Smooth muscle cell (in vitro differentiated cells): Measurements from ENCODE around the gene GATA1. TPM values are rescaled to one million over a fixed set of nuclear protein-coding genes. Genes with fewer than 3 reads are reported as not detected.
A peak's percentile ranks its signal among the peaks of the same experiment; 100 is the strongest.

Experiments
- DNase-seq: peaks from one replicate; lab custom pipeline; 2025; ENCODE audit not compliant: unreplicated experiment; lab: John Stamatoyannopoulos, UW
- H2AFZ ChIP-seq: fragments of 200-600 bp; sonication (generic); 2 replicates; pipeline ENCODE4 v1.6.0; 2016; ENCODE audit warnings: antibody characterized with exemption, low read depth, mild to moderate bottlenecking
- H3F3A ChIP-seq: fragments of 200-600 bp; sonication (generic); 2 replicates; pipeline ENCODE4 v1.6.0; 2017; ENCODE audit warnings: antibody characterized with exemption, low read depth
- H3K27ac ChIP-seq: fragments of 200-600 bp; sonication (generic); 2 replicates; pipeline ENCODE4 v1.5.1; 2016; ENCODE audit warnings: low read depth, mild to moderate bottlenecking
- H3K27me3 ChIP-seq: fragments of 200-600 bp; sonication (generic); 2 replicates; pipeline ENCODE4 v1.6.1; 2016; ENCODE audit warnings: low read depth, mild to moderate bottlenecking
- H3K36me3 ChIP-seq: fragments of 200-600 bp; sonication (generic); 2 replicates; pipeline ENCODE4 v1.5.1; 2016; ENCODE audit warnings: low read depth
- H3K4me1 ChIP-seq: fragments of 200-600 bp; sonication (generic); 2 replicates; pipeline ENCODE4 v1.5.1; 2016; ENCODE audit warnings: low read depth
- H3K4me2 ChIP-seq: fragments of 200-600 bp; sonication (generic); 2 replicates; pipeline ENCODE4 v1.6.0; 2016; ENCODE audit warnings: mild to moderate bottlenecking
- H3K4me3 ChIP-seq: fragments of 200-600 bp; sonication (generic); 2 replicates; pipeline ENCODE4 v1.5.1; 2016; ENCODE audit warnings: mild to moderate bottlenecking
- H3K79me2 ChIP-seq: fragments of 200-600 bp; sonication (generic); 2 replicates; pipeline ENCODE4 v1.6.0; 2016; ENCODE audit warnings: low read depth, mild to moderate bottlenecking
- H3K9ac ChIP-seq: fragments of 200-600 bp; sonication (generic); 2 replicates; pipeline ENCODE4 v1.6.0; 2016; ENCODE audit warnings: low read depth
- H3K9me3 ChIP-seq: fragments of 200-600 bp; sonication (generic); replicated peaks from 2 replicates; pipeline ENCODE4 v1.5.1; 2016; ENCODE audit warnings: low read depth
- H4K20me1 ChIP-seq: fragments of 200-600 bp; sonication (generic); 2 replicates; pipeline ENCODE4 v1.6.0; 2016; ENCODE audit warnings: low read depth
- WGBS: methylation state at CpG from one replicate; pipeline ENCODE4 v1.1.7; 2016; ENCODE audit warnings: low lambda C conversion rate; 5-methylcytosine and 5-hydroxymethylcytosine counted together
- polyA plus RNA-seq: library from polyadenylated mRNA; unstranded; fragments of >200 nt; fragmentation: Nextera tagmentation; extraction: Ambion mirVana; gene quantifications from 2 replicates; pipeline ENCODE4 v1.2.1, GENCODE V29; 2016
- total RNA-seq: library from RNA; depleted of rRNA; stranded (reverse); fragments of >200 nt; gene quantifications from 2 replicates; pipeline ENCODE4 v1.2.3, GENCODE V29; 2014
- TF ChIP-seq, protein P1 (sequence below): fragments of 200-600 bp; sonication (generic); IDR thresholded peaks from 2 replicates; pipeline ENCODE4 v1.5.1; 2017; ENCODE audit warnings: borderline replicate concordance, mild to moderate bottlenecking, antibody characterized with exemption; ENCODE audit not compliant: insufficient read depth, poor library complexity, severe bottlenecking

The GATA1 gene
- total and polyA plus RNA-seq, 2 experiments from 2014 or later, result not detected

DNA sequence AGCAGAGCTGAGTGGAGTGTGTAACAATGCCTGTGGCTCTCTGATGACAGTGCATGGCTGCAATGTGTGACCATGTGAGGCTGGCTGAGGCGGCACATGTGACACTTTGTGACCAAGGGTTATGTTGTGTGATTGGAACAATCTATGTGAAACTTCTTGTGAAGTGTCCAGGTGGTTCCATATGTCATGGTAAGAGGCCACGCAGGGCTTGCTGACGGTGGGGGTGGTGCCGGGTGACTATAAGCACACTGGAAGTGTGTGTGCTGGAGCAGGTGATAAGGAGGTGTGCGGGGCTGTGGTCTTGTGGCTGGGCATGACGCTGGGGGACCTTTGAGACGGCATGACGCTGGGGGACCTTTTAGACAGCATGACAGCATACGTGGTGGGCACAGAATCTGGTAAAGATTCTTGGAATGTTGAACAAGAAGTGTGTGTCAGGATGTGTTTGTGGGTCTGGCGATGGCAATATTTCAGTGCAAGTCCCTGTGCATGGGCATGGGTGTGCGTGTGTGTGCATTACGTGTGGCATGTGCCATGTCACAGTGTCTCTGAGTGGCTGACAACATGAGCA is 8.0 kb downstream of the GATA1 start:
- DNase-seq, result no peak
- H3K27me3 ChIP-seq, result no peaks in the 10 kb centered on the region
- 83% methylated on average over 12 of the region's 12 CpGs for WGBS
- TF ChIP-seq, protein P1, sequence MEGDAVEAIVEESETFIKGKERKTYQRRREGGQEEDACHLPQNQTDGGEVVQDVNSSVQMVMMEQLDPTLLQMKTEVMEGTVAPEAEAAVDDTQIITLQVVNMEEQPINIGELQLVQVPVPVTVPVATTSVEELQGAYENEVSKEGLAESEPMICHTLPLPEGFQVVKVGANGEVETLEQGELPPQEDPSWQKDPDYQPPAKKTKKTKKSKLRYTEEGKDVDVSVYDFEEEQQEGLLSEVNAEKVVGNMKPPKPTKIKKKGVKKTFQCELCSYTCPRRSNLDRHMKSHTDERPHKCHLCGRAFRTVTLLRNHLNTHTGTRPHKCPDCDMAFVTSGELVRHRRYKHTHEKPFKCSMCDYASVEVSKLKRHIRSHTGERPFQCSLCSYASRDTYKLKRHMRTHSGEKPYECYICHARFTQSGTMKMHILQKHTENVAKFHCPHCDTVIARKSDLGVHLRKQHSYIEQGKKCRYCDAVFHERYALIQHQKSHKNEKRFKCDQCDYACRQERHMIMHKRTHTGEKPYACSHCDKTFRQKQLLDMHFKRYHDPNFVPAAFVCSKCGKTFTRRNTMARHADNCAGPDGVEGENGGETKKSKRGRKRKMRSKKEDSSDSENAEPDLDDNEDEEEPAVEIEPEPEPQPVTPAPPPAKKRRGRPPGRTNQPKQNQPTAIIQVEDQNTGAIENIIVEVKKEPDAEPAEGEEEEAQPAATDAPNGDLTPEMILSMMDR, result no peak
- H3K4me1 ChIP-seq, result no peaks in the 10 kb centered on the region
- H3K4me2 ChIP-seq, result no peak overlapping the region
- no peaks in the 10 kb centered on the region for H3F3A ChIP-seq
- H3K36me3 ChIP-seq, result no peaks in the 10 kb centered on the region
- no peaks in the 10 kb centered on the region for H4K20me1 ChIP-seq
- H3K4me3 ChIP-seq, result no peak overlapping the region
- H3K9ac ChIP-seq, result no peak overlapping the region
- no peak overlapping the region for H3K27ac ChIP-seq
- no peaks in the 10 kb centered on the region for H3K9me3 ChIP-seq
- no peaks in the 10 kb centered on the region for H3K79me2 ChIP-seq
- no peak overlapping the region for H2AFZ ChIP-seq

DNA sequence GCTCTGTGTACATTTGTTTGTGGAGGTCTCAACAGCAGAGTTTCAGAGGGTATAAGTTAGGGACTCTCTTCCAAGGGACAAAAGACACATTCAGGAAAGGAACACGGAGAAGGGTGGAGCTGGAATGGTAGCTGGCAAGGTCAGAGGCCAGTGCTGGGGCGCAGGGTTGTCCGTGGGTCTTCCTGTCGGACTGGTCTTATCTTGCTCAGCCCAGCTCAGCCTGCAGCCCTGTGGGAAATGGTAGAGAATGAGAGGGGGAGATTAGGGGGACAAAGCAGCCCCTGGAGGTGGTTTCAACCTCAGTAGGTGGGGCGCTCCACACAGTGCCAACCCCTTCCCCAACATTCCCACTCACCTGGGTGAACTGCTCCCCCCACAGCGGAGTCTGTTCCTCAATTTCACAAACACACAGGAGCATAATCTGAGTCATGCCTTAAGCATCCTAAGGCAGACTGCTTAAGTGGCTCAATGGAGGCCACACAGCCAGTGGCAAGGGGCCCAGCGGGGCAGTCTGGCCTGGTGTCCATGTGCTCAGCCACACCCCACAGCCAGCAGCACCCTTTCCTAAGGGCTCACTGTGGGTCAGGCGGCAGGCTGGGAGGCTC is 8.6 kb downstream of the GATA1 start:
- Histone ChIP-seq H3K36me3 (no peaks in the 10 kb centered on the region), H2AFZ (no peak overlapping the region), H3K4me2 (no peak overlapping the region), H3K4me3 (no peak overlapping the region), H3K27me3 (no peaks in the 10 kb centered on the region), H3F3A (no peaks in the 10 kb centered on the region), H3K9ac (no peak overlapping the region), H3K79me2 (no peaks in the 10 kb centered on the region), H3K4me1 (no peaks in the 10 kb centered on the region), H3K27ac (no peak overlapping the region), H3K9me3 (no peaks in the 10 kb centered on the region), H4K20me1 (no peaks in the 10 kb centered on the region)
- DNase-seq, result no peak
- 44% methylated on average over 8 of the region's 8 CpGs for WGBS
- TF ChIP-seq, protein P1, result no peak

DNA sequence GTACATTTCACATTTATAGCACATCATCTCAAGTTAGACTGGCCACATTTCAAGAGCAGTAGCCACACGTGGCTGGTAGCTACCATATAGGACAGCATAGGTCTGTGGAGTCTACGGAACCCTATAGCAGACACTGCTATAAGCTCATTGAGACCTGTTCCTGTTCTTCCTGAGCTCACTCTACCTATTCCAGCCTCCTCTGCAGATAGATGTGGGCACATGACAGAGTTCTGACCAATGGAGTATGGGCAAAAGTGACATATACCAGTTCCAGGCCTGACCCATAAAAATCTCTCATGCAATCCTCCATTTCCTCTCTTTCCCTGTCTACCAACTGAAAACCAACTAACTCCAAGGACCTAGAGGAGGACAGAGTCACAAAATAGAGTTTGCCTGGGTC is 11.9 kb downstream of the GATA1 start:
- H3K9ac ChIP-seq, result no peak overlapping the region
- H3K36me3 ChIP-seq, result no peaks in the 10 kb centered on the region
- H2AFZ ChIP-seq, result no peak overlapping the region
- no peak overlapping the region for H3K4me2 ChIP-seq
- H3K9me3 ChIP-seq, result no peaks in the 10 kb centered on the region
- TF ChIP-seq, protein P1, result no peak
- H3K4me3 ChIP-seq, result no peak overlapping the region
- 71% methylated on average over 2 of the region's 2 CpGs for WGBS
- H3K27ac ChIP-seq, result no peak overlapping the region
- no peaks in the 10 kb centered on the region for H3K27me3 ChIP-seq
- H3K4me1 ChIP-seq, result no peaks in the 10 kb centered on the region
- H3K79me2 ChIP-seq, result no peaks in the 10 kb centered on the region
- H3F3A ChIP-seq, result no peaks in the 10 kb centered on the region
- H4K20me1 ChIP-seq, result no peaks in the 10 kb centered on the region
- no peak for DNase-seq

DNA sequence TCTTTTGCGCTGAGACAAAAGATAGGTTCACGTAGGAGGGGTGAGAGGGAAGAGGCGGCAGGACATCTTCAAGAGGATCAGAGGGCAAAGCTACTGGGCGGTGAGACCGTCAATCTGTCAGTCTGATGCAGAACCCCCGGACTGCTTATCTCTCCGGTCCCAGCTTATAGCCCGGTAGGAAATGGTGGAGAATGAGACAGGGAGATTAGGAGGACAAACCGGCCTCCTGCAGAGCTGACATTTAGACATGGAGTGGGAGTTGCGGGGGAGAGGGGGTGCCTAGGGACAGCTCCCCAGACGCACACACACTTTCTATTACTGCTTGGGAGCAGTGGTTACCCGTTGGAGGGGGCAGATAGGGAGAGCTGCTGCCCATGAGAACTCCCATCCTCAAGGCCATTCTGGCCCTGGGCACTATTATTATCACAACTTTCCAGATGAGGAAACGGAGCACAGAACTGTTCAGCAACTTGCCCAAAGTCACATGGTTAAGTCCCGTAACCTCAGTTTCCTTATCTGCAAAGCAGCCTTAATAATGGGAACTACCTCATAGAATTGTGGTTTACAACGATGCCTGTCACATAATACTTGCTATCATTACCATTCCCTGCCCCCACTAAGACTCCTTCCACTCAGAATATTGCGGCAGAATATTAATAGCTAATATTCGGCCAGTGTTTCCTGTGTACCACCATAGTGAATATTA is 14.3 kb downstream of the GATA1 start:
- H3K4me2 ChIP-seq, result peak overlapping the region; percentile 86

More for the DNA sequence above, 14.3 kb downstream of the GATA1 start:
- peak overlapping the region; percentile 62 for H3K4me3 ChIP-seq
- H3K27ac ChIP-seq, result peak overlapping the region; percentile 90
- no peak for DNase-seq
- WGBS, result 57% methylated on average over 17 of the region's 17 CpGs
- no peaks in the 10 kb centered on the region for H3K9me3 ChIP-seq
- no peak overlapping the region for H2AFZ ChIP-seq
- TF ChIP-seq, protein P1, result no peak
- H3K36me3 ChIP-seq, result no peaks in the 10 kb centered on the region
- no peaks in the 10 kb centered on the region for H3K79me2 ChIP-seq
- H3F3A ChIP-seq, result no peaks in the 10 kb centered on the region
- H3K4me1 ChIP-seq, result no peaks in the 10 kb centered on the region
- H3K27me3 ChIP-seq, result no peaks in the 10 kb centered on the region
- no peaks in the 10 kb centered on the region for H4K20me1 ChIP-seq
- H3K9ac ChIP-seq, result peak overlapping the region; percentile 80
